ENCODE results near the gene REEP5.

REEP5 gene

GRCh38 chr5:112846556-112846955 lies 75.5 kb downstream of the REEP5 start:
- DNase-seq (ENCODE audit: low read depth), result no peak
- no peak overlapping the region for H3K4me3 ChIP-seq (ENCODE audit: control insufficient read depth, low read depth, low read length)
- TF ChIP-seq CTCF (IDR thresholded peaks at IDR 0.05; ENCODE audit: control insufficient read depth, insufficient read depth, low read depth, low read length, missing control alignments), result no peak

- no peak for DNase-seq (ENCODE audit: low read depth)
- no peak for TF ChIP-seq CTCF (IDR thresholded peaks at IDR 0.05; ENCODE audit: control insufficient read depth, insufficient read depth, low read depth, low read length, missing control alignments)
- no peak overlapping the region for H3K4me3 ChIP-seq (ENCODE audit: control insufficient read depth, low read depth, low read length)
These were observed 77.5 kb downstream of the REEP5 start for GRCh38 chr5:112844489-112844888.

- TF ChIP-seq CTCF (IDR thresholded peaks at IDR 0.05; ENCODE audit: control insufficient read depth, insufficient read depth, low read depth, low read length, missing control alignments), result no peak
- H3K4me3 ChIP-seq (ENCODE audit: control insufficient read depth, low read depth, low read length), result no peak overlapping the region
- DNase-seq (ENCODE audit: low read depth), result no peak
These were observed 88.1 kb downstream of the REEP5 start for GRCh38 chr5:112833971-112834370.

- no peak for TF ChIP-seq CTCF (IDR thresholded peaks at IDR 0.05; ENCODE audit: control insufficient read depth, insufficient read depth, low read depth, low read length, missing control alignments)
- no peak overlapping the region for H3K4me3 ChIP-seq (ENCODE audit: control insufficient read depth, low read depth, low read length)
- DNase-seq (ENCODE audit: low read depth), result no peak
These were observed 91.6 kb downstream of the REEP5 start for GRCh38 chr5:112830378-112830777.

Data from AG09309 (cell line).